Activated T-cell treated with anti-CD3 and anti-CD28 coated beads, Interleukin-2, amount 50 U/mL, for 1 hour (primary cell): ENCODE data around the gene ZNF362.
A peak's percentile ranks its signal among the peaks of the same experiment; 100 is the strongest.

ENCODE experiments used
- DNase-seq: peaks from one replicate; pipeline ENCODE4 v3.0.0-alpha.2; 2020

ZNF362 gene

DNA sequence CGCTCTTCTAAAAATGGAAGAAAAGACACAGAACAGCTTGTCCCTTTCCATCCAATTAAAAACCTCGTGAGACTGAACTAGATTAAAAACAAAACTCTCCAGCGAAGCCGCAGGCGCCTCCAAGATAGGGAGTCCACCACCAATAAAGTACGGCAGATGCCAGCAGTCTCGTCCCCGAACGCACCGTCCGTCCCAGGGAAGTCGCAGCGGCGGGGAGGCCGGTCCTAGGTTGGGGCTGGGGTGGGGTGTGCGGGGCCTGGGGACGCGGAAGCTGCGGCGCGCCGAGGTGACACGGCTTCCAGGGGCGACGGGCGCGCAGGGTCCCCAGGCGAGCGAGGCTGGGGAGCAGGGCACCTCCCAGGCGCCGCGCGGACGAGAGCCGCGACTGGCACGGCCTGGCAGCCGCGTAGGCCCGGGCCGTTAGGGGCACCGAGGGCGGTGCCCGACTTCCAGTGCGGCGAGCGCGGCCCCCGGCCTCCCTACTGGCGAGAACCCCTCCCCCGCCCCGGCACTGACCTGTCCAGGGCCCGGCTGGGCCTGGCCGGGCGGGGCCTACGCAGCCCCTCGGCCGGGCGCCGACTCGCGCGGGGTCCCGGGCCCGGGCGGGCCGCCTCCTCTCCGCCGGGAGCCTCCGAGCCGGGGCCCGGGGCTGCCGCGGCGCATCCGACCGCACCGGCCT, 92.9 kb downstream of the ZNF362 start:
- DNase-seq = peak; percentile 64

DNA sequence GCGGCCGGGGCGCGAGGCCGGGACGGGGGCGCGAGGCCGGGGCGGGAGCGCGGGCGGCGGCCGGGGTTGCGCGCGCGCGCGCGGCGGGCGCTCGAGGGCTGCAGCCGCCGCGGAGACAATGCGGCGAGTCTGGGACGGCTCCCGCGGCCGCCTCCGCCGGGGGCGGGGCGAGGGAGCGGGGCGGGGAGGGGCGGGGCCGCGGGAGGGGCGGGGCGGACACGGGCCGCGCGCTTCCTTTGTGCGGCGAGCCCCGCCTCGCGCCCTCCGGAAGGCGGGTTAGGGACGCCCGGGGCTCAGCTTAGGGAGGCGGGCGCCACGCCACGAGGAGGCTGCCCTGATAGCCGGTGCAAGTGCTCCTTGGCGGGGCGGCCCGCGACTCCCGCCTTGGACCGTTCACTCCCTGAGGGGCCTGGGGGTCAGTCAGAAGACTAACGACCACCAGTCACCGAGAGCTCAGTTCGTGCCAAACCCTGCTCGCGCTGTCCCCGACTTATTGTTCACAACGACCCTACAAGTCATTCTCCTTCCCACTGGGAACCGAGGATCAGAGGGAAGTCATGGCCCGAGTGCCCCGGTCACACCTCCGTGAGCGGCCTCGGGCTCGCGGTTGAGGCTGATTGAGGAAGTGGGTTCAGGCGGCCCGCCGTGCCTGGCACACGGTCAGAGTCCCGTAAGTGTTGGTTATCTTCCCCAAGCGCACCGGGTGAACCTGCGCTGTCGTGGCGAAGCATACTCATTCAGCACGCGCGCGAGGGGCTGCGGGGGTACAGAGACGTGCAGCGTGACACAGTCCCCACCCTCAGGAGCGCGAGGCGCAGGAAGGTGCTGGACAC, 93.7 kb downstream of the ZNF362 start:
- DNase-seq = peak; percentile 85
